ENCODE measurements around the gene TRIM65. TPM values are rescaled to one million over a fixed set of nuclear protein-coding genes. Genes with fewer than 3 reads are reported as not detected.

Gene TRIM65
- total and polyA plus RNA-seq, 2 of the 13 experiments (the other 11 are each of a cell fraction or from before 2014, with no cell fraction given): 10.3 to 22.4 TPM

DNA sequence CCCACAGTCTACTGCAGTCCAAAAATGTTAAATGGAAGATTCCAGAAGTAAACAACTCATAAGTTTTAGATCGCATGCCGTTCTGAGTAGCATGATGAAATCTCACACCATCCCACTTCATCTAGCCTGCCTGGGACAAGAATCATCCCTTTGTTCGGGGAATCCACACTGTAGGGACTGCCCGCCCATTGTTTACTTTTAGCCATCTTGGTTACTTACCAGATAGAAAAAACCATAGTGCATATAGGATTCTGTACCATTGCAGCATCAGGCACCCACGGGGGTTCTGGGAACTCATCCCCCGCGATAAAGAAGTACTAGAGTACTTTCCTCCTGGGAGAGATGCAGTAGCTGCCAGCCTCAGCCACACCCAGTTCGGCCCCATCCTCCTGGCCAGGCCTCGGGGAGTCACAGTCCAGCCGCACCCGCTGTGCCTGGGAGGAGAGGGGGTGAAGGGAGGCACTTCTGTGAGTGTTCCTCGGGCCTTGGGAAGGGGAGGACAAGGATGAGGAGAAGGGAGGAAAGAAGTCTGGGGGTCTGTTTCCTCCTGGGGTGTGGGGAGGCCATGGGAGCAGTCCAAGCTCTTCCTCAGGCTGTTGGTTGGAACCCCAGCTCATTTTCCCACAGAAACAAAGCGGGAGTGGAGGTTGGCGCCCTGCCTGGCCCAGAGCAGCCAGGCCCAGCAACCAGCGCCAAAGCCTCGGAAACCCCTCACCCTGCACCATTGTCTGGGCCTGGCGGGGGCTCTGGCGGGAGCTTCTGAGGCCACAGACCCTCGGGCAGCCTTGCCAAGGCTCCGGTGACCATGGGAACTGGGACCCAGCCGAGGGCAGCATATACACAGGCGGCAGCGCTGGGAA, 27.2 kb downstream of the TRIM65 start (continued):
- TF ChIP-seq, protein P1, sequence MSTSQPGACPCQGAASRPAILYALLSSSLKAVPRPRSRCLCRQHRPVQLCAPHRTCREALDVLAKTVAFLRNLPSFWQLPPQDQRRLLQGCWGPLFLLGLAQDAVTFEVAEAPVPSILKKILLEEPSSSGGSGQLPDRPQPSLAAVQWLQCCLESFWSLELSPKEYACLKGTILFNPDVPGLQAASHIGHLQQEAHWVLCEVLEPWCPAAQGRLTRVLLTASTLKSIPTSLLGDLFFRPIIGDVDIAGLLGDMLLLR (CRISPR knock-in tag; IDR thresholded peaks at IDR 0.05): no peak
- TF ChIP-seq HDAC1 (CRISPR knock-in tag; IDR thresholded peaks at IDR 0.05) (no peak; the same call in 1 of the 2 replicates), ZSCAN29 (CRISPR knock-in tag; conservative IDR thresholded peaks at IDR 0.05) (peak; percentile 91), KDM1A (CRISPR knock-in tag; IDR thresholded peaks at IDR 0.05) (peak; percentile 29; the same call in 1 of the 2 replicates), ZNF570 (CRISPR knock-in tag; IDR thresholded peaks at IDR 0.05; ENCODE audit: borderline replicate concordance) (no peak), TBL1XR1 (IDR thresholded peaks at IDR 0.05; ENCODE audit: borderline replicate concordance, low read length, partially characterized antibody) (peak; percentile 46), ZNF556 (CRISPR knock-in tag; IDR thresholded peaks at IDR 0.05; ENCODE audit: borderline replicate concordance) (no peak), BRD4 (CRISPR knock-in tag; IDR thresholded peaks at IDR 0.05) (no peak), CEBPB (IDR thresholded peaks at IDR 0.05; ENCODE audit: borderline replicate concordance, low read depth, low read length) (peak; percentile 82), DR1 (CRISPR knock-in tag; IDR thresholded peaks at IDR 0.05) (no peak), ZNF75D (CRISPR knock-in tag; IDR thresholded peaks at IDR 0.05; ENCODE audit: borderline replicate concordance) (no peak), ZNF343 (CRISPR knock-in tag; IDR thresholded peaks at IDR 0.05) (peak; percentile 72; the same call in 1 of the 2 replicates), ZNF264 (CRISPR knock-in tag; IDR thresholded peaks at IDR 0.05) (peak; percentile 44; the same call in 1 of the 2 replicates), KAT8 (CRISPR knock-in tag; IDR thresholded peaks at IDR 0.05) (peak; percentile 85), NCOR1 (IDR thresholded peaks at IDR 0.05; ENCODE audit: borderline replicate concordance, low read length) (peak; percentile 34; the same call in 1 of the 2 replicates), ZNF143 (CRISPR knock-in tag; IDR thresholded peaks at IDR 0.05) (peak; percentile 69; the same call in 1 of the 2 replicates), ZNF747 (CRISPR knock-in tag; IDR thresholded peaks at IDR 0.05; ENCODE audit: borderline replicate concordance) (no peak), ZNF136 (CRISPR knock-in tag; IDR thresholded peaks at IDR 0.05; ENCODE audit: low read depth) (peak; percentile 63; the same call in 1 of the 2 replicates), POLR2A (IDR thresholded peaks at IDR 0.05; ENCODE audit: insufficient read depth in 1 of 2, low read depth in 2 of 2, low read length in 2 of 2) (peak in 1 of 2 experiments; percentile 86; a peak in 2 of 4 replicates)
- TF ChIP-seq, protein P2, sequence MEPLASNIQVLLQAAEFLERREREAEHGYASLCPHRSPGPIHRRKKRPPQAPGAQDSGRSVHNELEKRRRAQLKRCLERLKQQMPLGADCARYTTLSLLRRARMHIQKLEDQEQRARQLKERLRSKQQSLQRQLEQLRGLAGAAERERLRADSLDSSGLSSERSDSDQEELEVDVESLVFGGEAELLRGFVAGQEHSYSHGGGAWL (CRISPR knock-in tag; IDR thresholded peaks at IDR 0.05): peak; percentile 57
- TF ChIP-seq, protein P3, sequence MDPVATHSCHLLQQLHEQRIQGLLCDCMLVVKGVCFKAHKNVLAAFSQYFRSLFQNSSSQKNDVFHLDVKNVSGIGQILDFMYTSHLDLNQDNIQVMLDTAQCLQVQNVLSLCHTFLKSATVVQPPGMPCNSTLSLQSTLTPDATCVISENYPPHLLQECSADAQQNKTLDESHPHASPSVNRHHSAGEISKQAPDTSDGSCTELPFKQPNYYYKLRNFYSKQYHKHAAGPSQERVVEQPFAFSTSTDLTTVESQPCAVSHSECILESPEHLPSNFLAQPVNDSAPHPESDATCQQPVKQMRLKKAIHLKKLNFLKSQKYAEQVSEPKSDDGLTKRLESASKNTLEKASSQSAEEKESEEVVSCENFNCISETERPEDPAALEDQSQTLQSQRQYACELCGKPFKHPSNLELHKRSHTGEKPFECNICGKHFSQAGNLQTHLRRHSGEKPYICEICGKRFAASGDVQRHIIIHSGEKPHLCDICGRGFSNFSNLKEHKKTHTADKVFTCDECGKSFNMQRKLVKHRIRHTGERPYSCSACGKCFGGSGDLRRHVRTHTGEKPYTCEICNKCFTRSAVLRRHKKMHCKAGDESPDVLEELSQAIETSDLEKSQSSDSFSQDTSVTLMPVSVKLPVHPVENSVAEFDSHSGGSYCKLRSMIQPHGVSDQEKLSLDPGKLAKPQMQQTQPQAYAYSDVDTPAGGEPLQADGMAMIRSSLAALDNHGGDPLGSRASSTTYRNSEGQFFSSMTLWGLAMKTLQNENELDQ (CRISPR knock-in tag; IDR thresholded peaks at IDR 0.05; ENCODE audit: borderline replicate concordance): peak; percentile 55; the same call in 1 of the 2 replicates
- TF ChIP-seq, protein P4, sequence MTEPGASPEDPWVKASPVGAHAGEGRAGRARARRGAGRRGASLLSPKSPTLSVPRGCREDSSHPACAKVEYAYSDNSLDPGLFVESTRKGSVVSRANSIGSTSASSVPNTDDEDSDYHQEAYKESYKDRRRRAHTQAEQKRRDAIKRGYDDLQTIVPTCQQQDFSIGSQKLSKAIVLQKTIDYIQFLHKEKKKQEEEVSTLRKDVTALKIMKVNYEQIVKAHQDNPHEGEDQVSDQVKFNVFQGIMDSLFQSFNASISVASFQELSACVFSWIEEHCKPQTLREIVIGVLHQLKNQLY (CRISPR knock-in tag; IDR thresholded peaks at IDR 0.05): 0 out of 2 replicates have a peak, but pooled peaks have one; percentile 14
- TF ChIP-seq, protein P5, sequence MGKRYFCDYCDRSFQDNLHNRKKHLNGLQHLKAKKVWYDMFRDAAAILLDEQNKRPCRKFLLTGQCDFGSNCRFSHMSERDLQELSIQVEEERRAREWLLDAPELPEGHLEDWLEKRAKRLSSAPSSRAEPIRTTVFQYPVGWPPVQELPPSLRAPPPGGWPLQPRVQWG (CRISPR knock-in tag; IDR thresholded peaks at IDR 0.05; ENCODE audit: borderline replicate concordance, low read depth): no peak

Measured in HepG2 (cell line).